Activated naive CD4-positive, alpha-beta T cell treated with anti-CD3 and anti-CD28 coated beads for 36 hours (primary cell): Measurements from ENCODE around the gene ABCB6. TPM values are rescaled to one million over a fixed set of nuclear protein-coding genes. Genes with fewer than 3 reads are reported as not detected.

Experiments used
- CTCF ChIA-PET: fragments of 350-600 bp; sonication (Branson Sonifier 250); formaldehyde crosslinking; loops from one replicate; lab custom pipeline; 2021; ENCODE audit warnings: antibody characterized with exemption; lab: Charles Lee
- DNase-seq: peaks from one replicate; pipeline ENCODE4 v3.0.0-alpha.2; 2020
- H3K27ac Mint-ChIP-seq: one replicate; pipeline ENCODE4 v1.8.0; 2021; ENCODE audit warnings: mild to moderate bottlenecking, mixed read lengths
- H3K27me3 Mint-ChIP-seq: one replicate; pipeline ENCODE4 v1.8.0; 2021; ENCODE audit warnings: low read depth, mixed read lengths
- H3K36me3 Mint-ChIP-seq: one replicate; pipeline ENCODE4 v1.8.0; 2021; ENCODE audit warnings: low read depth, mixed read lengths
- H3K4me1 Mint-ChIP-seq: one replicate; pipeline ENCODE4 v1.8.0; 2021; ENCODE audit warnings: low read depth, mixed read lengths
- H3K4me3 Mint-ChIP-seq: one replicate; pipeline ENCODE4 v1.8.0; 2021; ENCODE audit warnings: mild to moderate bottlenecking, moderate library complexity, mixed read lengths
- H3K9me3 Mint-ChIP-seq: one replicate; pipeline ENCODE4 v1.8.0; 2021; ENCODE audit warnings: mixed read lengths
- intact Hi-C: fragments of 100-400 bp; cut with micrococcal nuclease; formaldehyde crosslinking; loops from one replicate; pipeline ENCODE4 v1.15.1; 2023
- total RNA-seq, 2 experiments: library from RNA; stranded (reverse); gene quantifications; one replicate each; pipeline ENCODE4 v1.2.3, GENCODE V29; 2021

The ABCB6 gene
- total RNA-seq, 2 experiments from 2014 or later: 7.0 to 7.5 TPM

DNA sequence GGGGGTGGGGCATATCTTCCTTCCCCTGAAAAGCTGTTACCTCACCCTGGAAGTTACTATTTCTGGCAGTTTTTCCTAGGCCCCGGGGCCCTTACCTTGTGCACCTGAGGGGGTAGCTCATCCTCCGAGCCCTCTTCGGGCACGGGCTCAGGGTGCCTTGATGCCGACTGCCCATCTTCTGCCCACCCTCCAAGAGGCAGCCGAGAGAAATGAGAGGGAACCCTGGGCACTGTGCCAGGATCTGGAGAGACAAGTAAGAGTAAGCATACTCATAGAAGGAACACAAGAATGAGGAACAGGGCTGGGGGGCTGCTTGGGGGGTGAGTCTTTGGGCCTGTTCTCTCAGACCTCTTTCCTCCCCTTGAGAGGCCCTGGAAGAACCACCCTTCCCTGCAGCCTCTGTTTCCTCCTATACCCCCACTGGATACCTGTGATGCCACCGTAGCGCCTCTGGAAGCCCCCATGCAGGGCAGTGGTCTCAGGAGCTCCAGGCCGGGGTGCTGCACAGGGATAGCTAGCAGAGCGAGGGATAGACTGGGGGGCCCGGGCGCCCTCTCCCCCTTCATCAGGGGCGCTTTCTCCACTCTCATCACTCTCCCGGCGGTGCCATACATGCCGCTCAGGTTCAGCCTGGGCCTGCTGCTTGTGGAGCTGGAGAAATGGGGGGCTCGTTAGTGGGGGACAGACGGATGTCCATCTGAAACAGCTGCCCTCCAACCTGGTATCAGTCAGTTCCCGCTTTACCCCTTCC is 2.1 kb upstream of the ABCB6 start:
- CTCF ChIA-PET: no interaction called here
- Mint-ChIP-seq H3K4me1 (peaks cover 25% of the 10 kb centered on the region), H3K27me3 (no peaks in the 10 kb centered on the region), H3K36me3 (peaks cover 31% of the 10 kb centered on the region), H3K9me3 (no peaks in the 10 kb centered on the region), H3K27ac (no peak overlapping the region), H3K4me3 (no peak overlapping the region)
- no peak for DNase-seq
- intact Hi-C loops: loop anchor here (10.0 kb wide), 1 partner anchor 506 kb away; the partner anchor contains the start of gene TTLL4

DNA sequence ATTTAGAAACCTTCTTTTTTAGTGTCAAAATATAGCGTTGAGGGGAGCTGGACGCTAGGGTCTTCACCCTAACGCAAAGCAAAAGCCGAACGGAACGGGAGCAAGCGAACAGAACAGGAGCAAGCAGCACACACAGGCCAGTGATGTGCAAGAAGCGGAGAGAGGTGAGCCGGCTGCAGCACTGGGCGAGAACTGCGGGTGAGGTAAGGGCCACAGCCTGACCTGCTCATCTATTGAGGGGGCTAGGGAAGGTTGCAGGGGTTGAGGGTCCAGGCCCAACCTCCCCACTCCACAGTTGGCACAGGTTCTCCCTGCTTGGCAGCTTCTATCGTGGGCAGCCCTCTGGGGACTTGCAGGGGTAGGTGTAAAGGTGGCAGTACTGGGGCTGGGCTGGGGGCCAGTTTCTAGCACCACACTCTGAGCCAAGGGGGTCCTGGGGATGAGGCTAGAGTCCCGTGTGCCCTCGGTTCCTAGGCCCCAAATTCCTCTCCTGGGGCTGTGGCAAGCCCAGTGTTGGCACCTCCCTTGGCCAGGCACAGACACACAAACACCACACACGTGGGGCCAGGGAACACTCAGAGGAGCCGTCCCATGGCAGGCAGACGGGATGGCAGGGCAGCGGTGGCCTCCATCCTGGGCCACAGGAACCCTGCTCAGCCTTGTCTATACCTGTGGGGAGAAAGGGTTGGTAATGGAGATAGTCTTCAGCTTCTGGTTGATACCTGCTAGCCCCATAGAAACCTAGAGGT is 1.2 kb upstream of the ABCB6 start:
- no peaks in the 10 kb centered on the region for H3K9me3 Mint-ChIP-seq
- H3K4me1 Mint-ChIP-seq: peaks cover 25% of the 10 kb centered on the region
- H3K27me3 Mint-ChIP-seq: no peaks in the 10 kb centered on the region
- CTCF ChIA-PET: no interaction called here
- no peak overlapping the region for H3K4me3 Mint-ChIP-seq
- intact Hi-C loops: loop anchor here (1.0 to 10.0 kb wide), 7 partner anchors 13 to 505 kb away; partner anchors contain the start of genes DNAJB2, DNPEP, GLB1L and STK16
- H3K36me3 Mint-ChIP-seq: peaks cover 27% of the 10 kb centered on the region
- DNase-seq: no peak
- H3K27ac Mint-ChIP-seq: no peak overlapping the region

GRCh38 chr2:219218217-219218731 is 484 bp downstream of the ABCB6 start:
- Mint-ChIP-seq H3K36me3 (peaks cover 19% of the 10 kb centered on the region), H3K27me3 (no peaks in the 10 kb centered on the region), H3K9me3 (no peaks in the 10 kb centered on the region), H3K4me3 (peak overlapping the region; percentile 78), H3K4me1 (peaks cover 25% of the 10 kb centered on the region), H3K27ac (peak overlapping the region; percentile 56)
- CTCF ChIA-PET: interaction anchor here (0.9 to 1.4 kb wide), 5 partner anchors 29 to 75 kb away, joined by 3 to 5 read pairs (median 4); no protein-coding TSS in a partner anchor
- peak; percentile 22 for DNase-seq
- intact Hi-C loops: loop anchor here (1.0 to 2.0 kb wide), 3 partner anchors 11 to 169 kb away; partner anchors contain the start of genes ANKZF1, ATG9A and DNPEP

DNA sequence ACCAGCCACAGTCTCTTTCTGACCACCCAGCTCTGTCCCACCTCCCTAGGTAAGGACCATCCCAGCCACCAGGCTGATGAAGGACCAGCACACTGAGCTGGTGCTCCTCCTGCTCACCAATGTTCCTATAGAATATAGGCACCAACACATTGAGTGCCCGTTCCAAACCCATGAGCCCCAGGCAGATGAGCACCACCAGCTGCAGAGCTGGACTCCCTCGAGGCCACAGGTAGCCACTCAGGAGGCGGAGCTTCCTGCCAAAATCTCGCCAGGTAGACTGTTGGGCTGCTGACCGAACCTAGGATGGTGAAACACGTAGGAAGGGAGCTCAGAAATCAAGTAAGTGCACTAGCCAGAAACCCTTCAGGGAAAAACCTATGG is 2.2 kb downstream of the ABCB6 start:
- Mint-ChIP-seq H3K27me3 (no peaks in the 10 kb centered on the region), H3K4me1 (peaks cover 25% of the 10 kb centered on the region), H3K36me3 (peaks cover 18% of the 10 kb centered on the region), H3K4me3 (no peak overlapping the region), H3K27ac (no peak overlapping the region), H3K9me3 (no peaks in the 10 kb centered on the region)
- no peak for DNase-seq
- intact Hi-C loops: no loop called here
- CTCF ChIA-PET: interaction anchor here (0.6 to 1.7 kb wide), 7 partner anchors 12 to 990 kb away, joined by 3 to 5 read pairs (median 3); no protein-coding TSS in a partner anchor

DNA sequence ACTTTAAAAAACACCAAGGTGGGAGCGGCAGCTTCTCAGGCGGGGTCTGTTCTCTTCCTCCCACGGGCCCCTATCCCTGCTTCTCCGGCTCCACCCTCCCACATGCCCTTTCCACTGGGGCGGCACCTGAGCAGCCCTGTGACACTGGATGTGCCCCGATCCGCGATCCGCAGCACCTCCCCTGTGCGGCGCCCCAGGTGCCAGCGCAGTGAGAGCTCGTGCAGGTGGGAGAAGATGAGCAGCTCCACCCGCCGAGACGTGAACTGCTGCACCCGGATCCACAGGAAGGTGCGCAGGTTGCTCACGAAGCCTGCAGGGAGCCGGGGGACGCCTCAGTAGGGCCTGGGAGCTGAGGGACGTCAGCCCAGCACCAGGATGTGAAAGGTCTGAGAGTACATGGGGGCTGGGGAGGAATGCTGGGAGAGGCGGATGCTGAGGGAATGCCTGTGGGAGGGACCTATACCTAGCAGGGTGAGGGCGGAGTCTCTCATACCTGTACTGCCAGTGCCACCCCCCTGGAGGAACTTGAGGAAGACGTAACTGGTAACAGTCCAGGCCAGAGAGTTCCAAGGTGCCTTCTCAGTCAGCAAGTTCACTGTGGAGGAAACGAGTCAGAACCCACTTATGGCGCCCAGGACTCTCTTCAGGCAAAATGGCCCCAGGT is 2.8 kb downstream of the ABCB6 start:
- H3K27me3 Mint-ChIP-seq: no peaks in the 10 kb centered on the region
- no peaks in the 10 kb centered on the region for H3K9me3 Mint-ChIP-seq
- CTCF ChIA-PET: interaction anchor here (0.5 to 1.7 kb wide), 6 partner anchors 45 to 79 kb away, joined by 3 to 5 read pairs (median 4); no protein-coding TSS in a partner anchor
- DNase-seq: no peak
- intact Hi-C loops: no loop called here
- H3K4me3 Mint-ChIP-seq: no peak overlapping the region
- H3K4me1 Mint-ChIP-seq: peaks cover 28% of the 10 kb centered on the region
- peak overlapping the region; percentile 30 for H3K27ac Mint-ChIP-seq
- peaks cover 16% of the 10 kb centered on the region for H3K36me3 Mint-ChIP-seq

DNA sequence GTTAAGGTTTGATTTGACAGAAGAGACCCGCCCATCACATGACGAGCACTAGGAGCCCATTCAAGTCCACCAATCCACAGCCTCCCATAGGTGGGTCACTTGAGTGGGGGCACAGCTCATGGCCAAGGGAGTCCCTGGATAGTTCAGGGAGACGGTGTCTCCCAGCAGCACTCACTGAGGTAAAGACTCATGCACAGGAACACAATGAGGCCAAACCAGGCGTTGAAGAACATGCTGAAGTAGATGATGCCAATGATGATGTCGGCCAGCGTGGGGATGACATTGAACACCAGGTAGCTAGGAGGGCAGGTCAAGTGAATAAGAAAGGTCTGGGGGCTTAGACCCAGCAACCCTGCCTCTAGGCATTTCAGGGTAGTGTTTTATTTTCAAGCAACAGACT is 4.0 kb downstream of the ABCB6 start:
- Mint-ChIP-seq H3K36me3 (peaks cover 16% of the 10 kb centered on the region), H3K27me3 (no peaks in the 10 kb centered on the region), H3K27ac (no peak overlapping the region), H3K9me3 (no peaks in the 10 kb centered on the region), H3K4me3 (no peak overlapping the region), H3K4me1 (peaks cover 33% of the 10 kb centered on the region)
- CTCF ChIA-PET: interaction anchor here (1.0 kb wide), 1 partner anchor 43 kb away, joined by 3 read pairs; no protein-coding TSS in a partner anchor
- DNase-seq: no peak
- intact Hi-C loops: no loop called here

GRCh38 chr2:219214141-219214540 is 4.6 kb downstream of the ABCB6 start:
- no peaks in the 10 kb centered on the region for H3K27me3 Mint-ChIP-seq
- H3K27ac Mint-ChIP-seq: no peak overlapping the region
- H3K4me3 Mint-ChIP-seq: no peak overlapping the region
- peaks cover 12% of the 10 kb centered on the region for H3K36me3 Mint-ChIP-seq
- DNase-seq: no peak
- CTCF ChIA-PET: interaction anchor here (1.6 kb wide), 1 partner anchor 81 kb away, joined by 8 read pairs; no protein-coding TSS in a partner anchor
- intact Hi-C loops: no loop called here
- no peaks in the 10 kb centered on the region for H3K9me3 Mint-ChIP-seq
- H3K4me1 Mint-ChIP-seq: peaks cover 33% of the 10 kb centered on the region

- Mint-ChIP-seq H3K27me3 (no peaks in the 10 kb centered on the region), H3K4me3 (no peak overlapping the region), H3K27ac (no peak overlapping the region), H3K9me3 (no peaks in the 10 kb centered on the region), H3K4me1 (peaks cover 36% of the 10 kb centered on the region), H3K36me3 (peaks cover 14% of the 10 kb centered on the region)
- CTCF ChIA-PET: interaction anchor here (1.0 to 3.1 kb wide), 3 partner anchors 43 to 81 kb away, joined by 4 to 16 read pairs (median 8); partner anchors contain the start of gene SLC23A3
- no peak for DNase-seq
- intact Hi-C loops: no loop called here
These were observed 5.2 kb downstream of the ABCB6 start for GRCh38 chr2:219213486-219214071.

DNA sequence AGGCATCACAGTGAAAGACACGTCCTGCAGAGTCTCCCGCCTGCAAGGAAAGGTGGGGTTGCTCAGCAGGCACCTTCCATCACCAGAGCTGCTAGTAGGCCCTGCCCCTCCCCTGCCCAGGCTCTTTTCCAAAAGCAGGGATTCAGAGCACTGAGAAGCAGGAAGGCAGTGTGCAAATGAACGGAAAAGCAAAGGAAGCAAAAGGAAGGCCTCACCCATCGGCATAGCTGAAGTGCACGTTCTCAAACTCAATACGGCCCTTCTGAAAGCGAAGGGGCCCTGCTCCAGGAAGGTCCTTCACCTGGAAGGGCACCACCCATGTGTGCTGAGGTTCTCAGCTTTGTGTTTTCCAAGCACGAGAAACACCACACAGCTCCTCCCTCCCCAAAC is 5.7 kb downstream of the ABCB6 start:
- Mint-ChIP-seq H3K27me3 (no peaks in the 10 kb centered on the region), H3K4me1 (peaks cover 39% of the 10 kb centered on the region), H3K4me3 (no peak overlapping the region), H3K36me3 (peaks cover 19% of the 10 kb centered on the region), H3K27ac (no peak overlapping the region), H3K9me3 (no peaks in the 10 kb centered on the region)
- CTCF ChIA-PET: interaction anchor here (1.0 to 3.1 kb wide), 3 partner anchors 42 to 82 kb away, joined by 4 to 16 read pairs (median 8); partner anchors contain the start of gene SLC23A3
- no peak for DNase-seq
- intact Hi-C loops: no loop called here

- Mint-ChIP-seq H3K9me3 (no peaks in the 10 kb centered on the region), H3K4me1 (peaks cover 33% of the 10 kb centered on the region), H3K4me3 (no peak overlapping the region), H3K36me3 (peaks cover 18% of the 10 kb centered on the region), H3K27ac (peak overlapping the region; percentile 67), H3K27me3 (no peaks in the 10 kb centered on the region)
- intact Hi-C loops: loop anchor here (1.0 kb wide), 2 partner anchors 40 to 51 kb away; partner anchors contain the start of gene NHEJ1
- no peak for DNase-seq
- CTCF ChIA-PET: interaction anchor here (1.0 to 3.1 kb wide), 6 partner anchors 16 to 52 kb away, joined by 4 to 16 read pairs (median 8); partner anchors contain the start of genes ANKZF1, ATG9A, CNPPD1 and SLC23A3
These were observed 7.8 kb downstream of the ABCB6 start for GRCh38 chr2:219210886-219211362.
